HG03159 (cell line): Measurements from ENCODE around the gene SPRY1.
A peak's percentile ranks its signal among the peaks of the same experiment; 100 is the strongest.

Experiments used
- ATAC-seq: cut with Tn5 transposase; IDR thresholded peaks from one replicate; pipeline ENCODE4 v1.9.1; 2021; ENCODE audit warnings: mild to moderate bottlenecking, moderate library complexity; ENCODE audit not compliant: unreplicated experiment

Gene SPRY1

DNA sequence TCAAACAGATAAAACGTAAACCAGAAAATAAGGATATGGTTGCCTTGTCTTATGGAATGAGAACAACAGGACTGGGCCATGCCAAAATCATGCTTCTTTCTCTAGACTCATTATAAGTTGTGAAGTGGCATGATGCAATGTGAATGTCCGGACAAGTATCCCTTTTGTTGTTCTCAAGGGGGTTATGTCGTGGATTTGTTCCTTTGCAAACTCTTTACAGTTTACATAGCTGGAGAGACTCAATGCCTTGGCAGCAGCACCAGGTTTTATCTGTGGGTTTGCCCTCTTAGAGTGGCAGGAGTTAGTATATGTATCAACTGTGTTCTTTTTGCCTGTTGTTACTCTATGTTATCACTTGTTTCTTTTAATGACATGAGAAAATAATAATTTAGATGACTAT lies 41.4 kb downstream of the SPRY1 start:
- no peak for ATAC-seq

DNA sequence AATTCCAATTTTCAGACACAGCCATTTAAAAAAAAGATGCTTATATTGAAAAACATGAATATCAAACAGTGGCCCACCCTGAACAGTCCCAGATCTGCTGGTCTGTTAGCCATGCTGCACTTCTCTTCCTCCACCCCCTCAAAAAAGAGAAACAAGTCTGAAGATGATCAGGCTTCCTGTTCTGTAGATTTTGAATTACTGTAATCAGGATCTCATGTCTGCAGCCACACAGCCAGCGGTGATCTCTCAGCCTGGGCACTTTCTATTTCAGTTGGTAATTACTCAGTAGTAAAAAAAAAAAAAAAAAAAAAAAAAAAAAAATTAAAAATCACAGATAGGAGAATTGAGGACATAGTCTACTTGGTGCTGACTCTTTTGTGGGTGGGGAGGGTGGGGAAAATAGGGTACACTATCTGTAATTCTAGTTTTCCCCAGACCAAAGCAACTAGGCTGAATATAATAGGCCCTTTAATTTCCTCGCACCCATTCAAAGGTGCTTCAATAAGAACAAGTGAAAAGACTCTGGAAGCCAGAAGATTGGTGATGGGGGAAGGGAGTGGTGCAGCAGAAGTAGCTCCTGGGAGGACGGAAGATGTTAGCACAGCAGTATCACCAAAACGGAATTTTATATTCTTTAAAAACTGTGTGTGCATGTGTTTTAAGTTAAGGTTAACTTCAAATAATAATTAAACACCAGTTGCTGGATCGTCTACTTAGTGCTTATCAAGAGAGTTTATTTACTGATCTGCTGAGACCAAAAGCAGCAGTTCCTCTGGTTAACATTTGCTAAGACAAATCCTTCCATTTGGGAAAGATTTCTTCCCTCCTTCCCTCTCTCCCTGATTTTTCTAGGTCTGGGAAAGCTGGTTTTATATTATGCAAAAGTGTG lies 47.0 kb downstream of the SPRY1 start:
- ATAC-seq: peak; percentile 78

DNA sequence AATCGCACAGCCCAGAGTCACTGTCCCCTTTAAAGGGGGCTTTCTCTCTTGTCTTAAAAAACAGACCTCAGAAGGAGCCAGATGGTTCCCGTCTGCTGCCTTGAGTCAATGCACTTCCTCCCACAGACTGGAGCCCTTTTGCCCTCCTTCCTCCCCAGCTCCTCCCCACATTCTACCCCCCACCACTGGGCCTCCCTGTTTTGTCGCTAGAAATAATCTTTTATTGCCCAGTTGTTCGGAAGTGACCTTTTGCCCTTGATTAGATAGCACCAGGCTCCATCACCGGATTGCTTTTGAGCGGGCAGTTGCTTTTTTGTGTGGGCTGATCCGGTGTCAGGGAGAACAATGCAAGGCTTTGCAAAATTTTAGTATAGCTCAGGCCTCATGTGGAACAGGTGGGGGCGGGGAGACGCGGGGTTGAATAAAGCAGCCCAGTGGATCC lies 47.7 kb downstream of the SPRY1 start:
- ATAC-seq: peak; percentile 77

DNA sequence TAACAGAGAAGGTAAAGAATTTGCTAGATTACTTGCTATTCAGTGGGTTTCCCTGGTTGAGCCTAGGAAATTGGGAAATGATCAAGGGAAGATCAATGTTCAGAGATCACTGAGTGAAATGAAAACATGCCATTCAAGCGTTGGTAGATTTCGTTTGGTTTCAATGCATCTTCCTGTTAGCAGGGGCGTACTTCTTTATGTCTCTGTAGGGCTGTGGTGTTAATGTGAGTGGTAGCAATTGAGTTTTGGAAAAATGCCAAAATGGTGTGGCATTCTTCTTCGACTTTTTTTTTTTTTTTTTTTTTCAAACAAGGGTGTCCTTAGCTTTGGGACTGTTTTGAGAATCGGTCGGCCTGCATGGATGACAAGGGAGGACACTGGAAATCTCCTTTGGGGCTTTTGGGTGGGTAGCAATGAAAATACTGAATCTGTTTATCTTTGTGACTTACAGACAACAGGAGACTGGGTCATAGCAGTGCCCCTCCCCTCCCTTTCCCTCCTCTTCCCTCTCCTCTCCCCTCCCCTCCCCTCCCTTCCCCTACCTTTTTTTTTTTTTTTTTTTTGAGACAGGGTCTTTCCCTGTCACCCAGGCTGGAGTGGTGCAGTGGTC lies 50.4 kb downstream of the SPRY1 start:
- no peak for ATAC-seq

DNA sequence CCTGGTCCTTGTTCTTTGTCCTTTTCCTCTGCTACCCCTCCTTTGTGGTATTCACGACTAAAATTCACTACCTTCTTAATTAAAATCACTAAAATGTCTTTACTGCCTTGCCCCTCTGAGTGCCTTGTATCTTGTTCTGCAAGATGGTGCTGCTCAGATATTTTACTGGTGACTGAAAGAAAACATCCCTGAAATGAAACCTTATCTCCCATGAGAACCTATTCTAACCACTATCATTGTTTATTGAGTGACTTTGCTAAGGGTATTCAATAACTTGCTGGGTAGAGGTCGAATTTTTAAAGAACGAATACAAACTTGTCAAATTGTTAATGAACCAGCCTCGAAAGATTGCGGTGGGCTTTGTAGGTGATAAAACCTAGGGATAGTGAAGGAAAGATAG lies 52.8 kb downstream of the SPRY1 start:
- ATAC-seq: peak; percentile 19

DNA sequence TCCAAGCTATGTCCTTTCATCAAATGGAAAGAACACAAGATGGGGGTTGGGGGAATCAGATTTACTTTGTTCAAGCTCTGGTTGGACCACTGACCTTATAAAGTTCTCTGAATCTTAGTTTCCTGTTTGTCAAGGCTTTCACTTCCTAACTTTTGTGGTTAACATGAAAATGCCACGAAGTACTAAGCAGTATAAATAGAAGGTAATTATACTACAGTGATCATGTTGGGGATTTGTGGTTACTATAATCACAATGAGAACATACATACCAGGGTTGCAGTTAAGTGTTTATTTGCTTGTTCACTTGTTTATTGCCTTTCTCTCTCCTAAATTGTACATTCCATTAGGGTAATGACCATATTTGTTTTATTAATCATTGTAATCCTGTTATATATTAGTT lies 53.2 kb downstream of the SPRY1 start:
- peak; percentile 95 for ATAC-seq

DNA sequence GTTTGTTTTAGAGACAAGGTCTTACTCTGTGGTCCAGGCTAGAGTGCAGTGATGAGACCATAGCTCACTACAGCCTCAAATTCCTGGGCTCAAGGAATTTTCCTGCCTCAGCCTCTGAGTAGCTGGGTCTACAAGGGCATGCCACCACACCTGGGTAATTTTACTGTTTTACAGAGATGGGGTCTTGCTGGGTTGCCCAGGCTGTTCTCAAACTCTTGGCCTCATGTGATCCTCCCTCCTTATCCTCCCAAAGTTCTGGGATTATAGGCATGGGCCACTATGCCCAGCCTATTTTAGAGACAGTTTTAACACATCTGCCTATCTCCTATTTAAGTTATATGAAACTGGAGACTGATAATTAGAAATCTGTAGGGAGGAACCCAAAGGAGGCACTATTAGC lies 53.8 kb downstream of the SPRY1 start:
- no peak for ATAC-seq

DNA sequence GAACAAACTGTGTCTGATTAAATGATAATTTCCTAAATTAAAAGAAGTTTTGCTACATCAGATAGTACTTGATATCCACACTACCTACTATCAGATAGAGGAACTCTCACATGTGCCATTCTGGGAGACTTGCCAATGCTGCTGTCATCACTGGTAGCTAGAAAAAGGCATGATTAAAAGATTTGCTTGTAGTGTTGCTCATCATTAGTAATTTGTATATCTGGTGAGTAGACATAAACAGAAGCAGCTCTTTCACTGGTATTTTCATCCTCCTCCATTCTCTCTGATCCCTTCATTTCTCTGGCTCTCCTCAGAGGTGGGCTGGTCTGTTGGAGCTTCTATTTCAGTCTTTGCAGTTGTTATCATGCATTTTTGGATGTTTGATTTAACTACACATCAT lies 56.0 kb downstream of the SPRY1 start:
- ATAC-seq: no peak

DNA sequence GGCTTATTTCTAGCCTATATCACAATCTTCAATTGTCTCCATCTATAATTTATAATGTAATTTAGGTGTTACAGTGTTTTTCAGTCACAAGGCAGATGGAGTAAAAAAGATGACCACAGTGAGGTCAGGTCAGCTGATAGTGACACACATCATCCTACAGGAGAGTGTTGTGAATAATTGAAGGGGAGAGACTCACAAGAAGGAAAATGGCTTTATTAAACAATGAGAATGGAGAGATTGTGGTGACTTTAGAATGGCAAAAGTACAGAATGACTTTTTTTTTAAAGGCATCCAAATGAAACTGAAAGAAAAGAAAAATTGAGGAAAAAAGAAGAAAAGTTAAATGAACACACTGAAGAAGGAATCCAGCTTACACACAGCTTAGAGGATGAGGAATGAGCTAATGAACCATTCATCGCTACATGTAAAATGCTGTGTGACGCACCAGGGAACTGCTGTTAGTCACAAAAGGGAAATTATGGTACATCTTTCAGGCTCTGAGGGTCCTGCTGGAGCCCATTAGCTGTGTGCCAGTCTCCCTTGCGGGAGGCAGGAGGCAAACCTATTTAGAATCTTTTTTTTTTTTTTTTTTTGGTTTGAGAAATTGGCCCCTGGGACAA lies 56.6 kb downstream of the SPRY1 start:
- ATAC-seq: no peak
